Activated T-helper 1 cell treated with anti-CD3 and anti-CD28 coated beads, Interleukin-2, amount 50 U/mL, for 16 hours (primary cell): Measurements from ENCODE around the gene PHOX2A.
"Not testable (repeated sequence)": the region's sequence is repeated elsewhere in the genome, so short reads cannot be mapped to it uniquely, and the experiment has no call there.

ENCODE experiments used
- DNase-seq, 2 donors: peaks; one replicate each; pipeline ENCODE4 v3.0.0-alpha.2; 2020; ENCODE audit warnings: low read depth in 1 of 2, low spot score in 1 of 2

The PHOX2A gene

GRCh38 chr11:72244060-72244360, at the start of gene PHOX2A:
Gene PHOX2A (minus strand): TSS chr11:72244176. CDS start chr11:72244004, 172 bp downstream.
- DNase-seq = no peak

GRCh38 chr11:72293391-72293790, 49.4 kb upstream of the PHOX2A start:
- DNase-seq = no peak

- DNase-seq = no peak
These were observed 48.3 kb upstream of the PHOX2A start for GRCh38 chr11:72292106-72292785.

- DNase-seq = not testable (repeated sequence)
These were observed 46.8 kb upstream of the PHOX2A start for GRCh38 chr11:72290741-72291140.

- DNase-seq = no peak
These were observed 43.3 kb upstream of the PHOX2A start for GRCh38 chr11:72287293-72287692.

GRCh38 chr11:72283947-72284346, 40.0 kb upstream of the PHOX2A start:
- DNase-seq = no peak

- DNase-seq = no peak
These were observed 36.8 kb upstream of the PHOX2A start for GRCh38 chr11:72280726-72281315.

- DNase-seq = no peak
These were observed 36.1 kb upstream of the PHOX2A start for GRCh38 chr11:72280037-72280436.

GRCh38 chr11:72278905-72279304, 34.9 kb upstream of the PHOX2A start:
- no peak for DNase-seq

- no peak for DNase-seq
These were observed 30.5 kb upstream of the PHOX2A start for GRCh38 chr11:72274435-72274834.

- no peak for DNase-seq
These were observed 28.0 kb upstream of the PHOX2A start for GRCh38 chr11:72271980-72272379.

- DNase-seq = no peak
These were observed 24.1 kb upstream of the PHOX2A start for GRCh38 chr11:72267956-72268617.

- not testable (repeated sequence) for DNase-seq
These were observed 23.0 kb upstream of the PHOX2A start for GRCh38 chr11:72266960-72267359.

- DNase-seq = no peak
These were observed 22.0 kb upstream of the PHOX2A start for GRCh38 chr11:72265951-72266350.

GRCh38 chr11:72263361-72263760, 19.4 kb upstream of the PHOX2A start:
- no peak for DNase-seq

- DNase-seq = no peak
These were observed 16.6 kb upstream of the PHOX2A start for GRCh38 chr11:72260574-72260973.

- no peak for DNase-seq
These were observed 15.5 kb upstream of the PHOX2A start for GRCh38 chr11:72259490-72259889.

- DNase-seq = no peak
These were observed 13.6 kb upstream of the PHOX2A start for GRCh38 chr11:72257570-72257969.

GRCh38 chr11:72254299-72254993, 10.5 kb upstream of the PHOX2A start:
- no peak for DNase-seq

GRCh38 chr11:72253392-72253791, 9.4 kb upstream of the PHOX2A start:
- no peak for DNase-seq

GRCh38 chr11:72251614-72252013, 7.6 kb upstream of the PHOX2A start:
- no peak for DNase-seq
